Neural cell (in vitro differentiated cells): ENCODE data around the gene ZNF521. TPM values are rescaled to one million over a fixed set of nuclear protein-coding genes. Genes with fewer than 3 reads are reported as not detected.
A peak's percentile ranks its signal among the peaks of the same experiment; 100 is the strongest.

ENCODE experiments used
- H2AFZ ChIP-seq: fragments of 200-600, 300-800 bp; sonication (generic), shearing (Covaris generic); 2 replicates; pipeline ENCODE4 v1.6.0; 2014; ENCODE audit warnings: low read depth, mild to moderate bottlenecking, antibody characterized with exemption, low read length, moderate library complexity
- H3F3A ChIP-seq: fragments of 200-600 bp; shearing (Covaris generic); 2 replicates; pipeline ENCODE4 v1.6.1; 2016; ENCODE audit warnings: mild to moderate bottlenecking, moderate library complexity, mixed read lengths, antibody characterized with exemption, low read length; ENCODE audit not compliant: insufficient read depth, poor library complexity, severe bottlenecking
- H3K27ac ChIP-seq: fragments of 200-600, 300-800 bp; sonication (generic), shearing (Covaris generic); 2 replicates; pipeline ENCODE4 v1.5.1; 2014; ENCODE audit warnings: mild to moderate bottlenecking, low read length, moderate library complexity
- H3K27me3 ChIP-seq: fragments of 300-800, 200-600 bp; sonication (generic), shearing (Covaris generic); 2 replicates; pipeline ENCODE4 v1.6.0; 2014; ENCODE audit warnings: mild to moderate bottlenecking, low read depth, low read length, moderate library complexity; ENCODE audit not compliant: insufficient read depth
- H3K36me3 ChIP-seq: fragments of 300-800, 200-600 bp; sonication (generic), shearing (Covaris generic); 2 replicates; pipeline ENCODE4 v1.5.1; 2014; ENCODE audit warnings: mild to moderate bottlenecking, antibody characterized with exemption, low read length, moderate library complexity; ENCODE audit not compliant: insufficient read depth
- H3K4me2 ChIP-seq: fragments of 300-800, 200-600 bp; sonication (generic), shearing (Covaris generic); 2 replicates; pipeline ENCODE4 v1.6.0; 2014; ENCODE audit warnings: mild to moderate bottlenecking, low read length
- H3K4me3 ChIP-seq: fragments of 300-800, 200-600 bp; sonication (generic), shearing (Covaris generic); 2 replicates; pipeline ENCODE4 v1.5.1; 2014; ENCODE audit warnings: mild to moderate bottlenecking, low read length, moderate library complexity
- H3K79me2 ChIP-seq: fragments of 200-600 bp; shearing (Covaris generic); replicated peaks from 2 replicates; pipeline ENCODE4 v1.6.0; 2014; ENCODE audit warnings: mild to moderate bottlenecking, low read length, moderate library complexity; ENCODE audit not compliant: insufficient read depth
- H3K9ac ChIP-seq: fragments of 300-800, 200-600 bp; sonication (generic), shearing (Covaris generic); 2 replicates; pipeline ENCODE4 v1.6.1; 2016; ENCODE audit warnings: mild to moderate bottlenecking, low read length, mixed read lengths
- H3K9me2 ChIP-seq: fragments of 200-600 bp; shearing (Covaris generic); 2 replicates; pipeline ENCODE4 v1.6.1; 2016; ENCODE audit warnings: mild to moderate bottlenecking, low read length, mixed read lengths; ENCODE audit not compliant: insufficient read depth
- H3K9me3 ChIP-seq: fragments of 200-600, 300-800 bp; sonication (generic), shearing (Covaris generic); 2 replicates; pipeline ENCODE4 v1.6.1; 2016; ENCODE audit warnings: mild to moderate bottlenecking, mixed run types, low read length, moderate library complexity, mixed read lengths
- H4K20me1 ChIP-seq: fragments of 200-600 bp; shearing (Covaris generic); 2 replicates; pipeline ENCODE4 v1.6.1; 2016; ENCODE audit warnings: mild to moderate bottlenecking, mixed run types; ENCODE audit not compliant: insufficient read depth
- CTCF ChIP-seq: fragments of 450-650 bp; IDR thresholded peaks from 2 replicates; pipeline ENCODE4 v1.5.1; 2014; ENCODE audit warnings: antibody characterized with exemption, mild to moderate bottlenecking, moderate library complexity; ENCODE audit not compliant: poor library complexity, severe bottlenecking
- EP300 ChIP-seq: fragments of 450-650 bp; conservative IDR thresholded peaks from 2 replicates; pipeline ENCODE4 v1.6.1; 2014; ENCODE audit warnings: antibody characterized with exemption, mild to moderate bottlenecking, moderate library complexity; ENCODE audit not compliant: poor library complexity, severe bottlenecking
- MXI1 ChIP-seq: fragments of 450-650 bp; conservative IDR thresholded peaks from 2 replicates; pipeline ENCODE4 v1.6.1; 2014; ENCODE audit warnings: antibody characterized with exemption, mild to moderate bottlenecking; ENCODE audit not compliant: poor library complexity, severe bottlenecking
- POLR2AphosphoS5 ChIP-seq: IDR thresholded peaks from 2 replicates; pipeline ENCODE4 v1.6.1; 2012
- REST ChIP-seq: IDR thresholded peaks from 2 replicates; pipeline ENCODE4 v1.6.1; 2012; ENCODE audit warnings: borderline replicate concordance
- SMC3 ChIP-seq: fragments of 450-650 bp; conservative IDR thresholded peaks from 2 replicates; pipeline ENCODE4 v1.6.1; 2014; ENCODE audit warnings: antibody characterized with exemption, mild to moderate bottlenecking, moderate library complexity; ENCODE audit not compliant: poor library complexity
- TAF1 ChIP-seq: IDR thresholded peaks from 2 replicates; pipeline ENCODE4 v1.6.1; 2012; ENCODE audit warnings: low read depth
- polyA plus RNA-seq: library from polyadenylated mRNA; depleted of rRNA; stranded (reverse); fragments of >200 nt; gene quantifications from 2 replicates; pipeline ENCODE4 v1.2.3, GENCODE V29; 2014

Gene ZNF521
- polyA plus RNA-seq, 1 donor from 2014 or later, result 101 TPM

GRCh38 chr18:25187521-25188192, 164.3 kb downstream of the ZNF521 start:
- peak overlapping the region; percentile 17 for H3K4me3 ChIP-seq
- peak; percentile 88 for TF ChIP-seq EP300
- peak; percentile 43 for TF ChIP-seq REST
- no peak for TF ChIP-seq MXI1
- TF ChIP-seq POLR2AphosphoS5, result peak; percentile 69
- TF ChIP-seq SMC3, result no peak
- peak overlapping the region; percentile 6 for H3K9ac ChIP-seq
- no peak overlapping the region for H2AFZ ChIP-seq
- no peaks in the 10 kb centered on the region for H3K27me3 ChIP-seq
- H3K27ac ChIP-seq, result peak overlapping the region; percentile 73
- no peak overlapping the region for H3K4me2 ChIP-seq
- no peaks in the 10 kb centered on the region for H3K9me3 ChIP-seq
- H3K79me2 ChIP-seq, result peaks cover 36% of the 10 kb centered on the region
- H3K36me3 ChIP-seq, result no peaks in the 10 kb centered on the region
- H4K20me1 ChIP-seq, result no peaks in the 10 kb centered on the region
- no peaks in the 10 kb centered on the region for H3K9me2 ChIP-seq
- H3F3A ChIP-seq, result peaks cover 3% of the 10 kb centered on the region

- no peak overlapping the region for H3K9ac ChIP-seq
- H3K27ac ChIP-seq, result peak overlapping the region; percentile 73
- no peaks in the 10 kb centered on the region for H3K9me2 ChIP-seq
Observed at GRCh38 chr18:25186871-25187270, 165.1 kb downstream of the ZNF521 start.

More at GRCh38 chr18:25186871-25187270, 165.1 kb downstream of the ZNF521 start:
- TF ChIP-seq EP300 (no peak), TAF1 (no peak), MXI1 (no peak), CTCF (no peak), SMC3 (no peak)
- peaks cover 3% of the 10 kb centered on the region for H3F3A ChIP-seq
- H3K36me3 ChIP-seq, result no peaks in the 10 kb centered on the region
- no peak overlapping the region for H2AFZ ChIP-seq
- no peaks in the 10 kb centered on the region for H3K27me3 ChIP-seq
- H3K4me2 ChIP-seq, result no peak overlapping the region
- H4K20me1 ChIP-seq, result no peaks in the 10 kb centered on the region
- no peaks in the 10 kb centered on the region for H3K9me3 ChIP-seq
- no peak overlapping the region for H3K4me3 ChIP-seq
- peaks cover 36% of the 10 kb centered on the region for H3K79me2 ChIP-seq
